NCI-H146 (cell line): ENCODE data around the gene POLN.
A peak's percentile ranks its signal among the peaks of the same experiment; 100 is the strongest.

Source experiments
- DNase-seq: peaks from one replicate; lab custom pipeline; 2025; lab: John Stamatoyannopoulos, UW

POLN gene

DNA sequence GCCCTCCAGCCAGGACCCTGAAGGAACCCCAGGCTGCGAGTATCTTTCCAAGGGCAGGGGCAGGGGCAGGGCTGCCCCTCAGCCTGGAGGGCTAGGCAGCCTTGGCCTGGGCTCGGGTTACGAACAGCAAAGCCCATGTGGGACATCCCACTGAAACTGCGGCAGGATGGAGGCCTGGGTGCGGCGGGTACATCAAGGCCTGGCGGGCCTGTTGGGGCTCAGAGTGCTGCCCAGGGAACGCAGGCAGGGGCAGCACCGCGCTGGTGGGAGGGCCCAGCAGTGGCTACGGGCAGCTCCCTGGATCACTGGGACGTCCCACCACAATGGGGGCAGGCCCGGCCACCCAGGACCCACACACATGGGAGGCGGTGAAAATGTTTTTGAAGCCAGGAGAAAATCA lies 171.9 kb downstream of the POLN start:
- no peak for DNase-seq

DNA sequence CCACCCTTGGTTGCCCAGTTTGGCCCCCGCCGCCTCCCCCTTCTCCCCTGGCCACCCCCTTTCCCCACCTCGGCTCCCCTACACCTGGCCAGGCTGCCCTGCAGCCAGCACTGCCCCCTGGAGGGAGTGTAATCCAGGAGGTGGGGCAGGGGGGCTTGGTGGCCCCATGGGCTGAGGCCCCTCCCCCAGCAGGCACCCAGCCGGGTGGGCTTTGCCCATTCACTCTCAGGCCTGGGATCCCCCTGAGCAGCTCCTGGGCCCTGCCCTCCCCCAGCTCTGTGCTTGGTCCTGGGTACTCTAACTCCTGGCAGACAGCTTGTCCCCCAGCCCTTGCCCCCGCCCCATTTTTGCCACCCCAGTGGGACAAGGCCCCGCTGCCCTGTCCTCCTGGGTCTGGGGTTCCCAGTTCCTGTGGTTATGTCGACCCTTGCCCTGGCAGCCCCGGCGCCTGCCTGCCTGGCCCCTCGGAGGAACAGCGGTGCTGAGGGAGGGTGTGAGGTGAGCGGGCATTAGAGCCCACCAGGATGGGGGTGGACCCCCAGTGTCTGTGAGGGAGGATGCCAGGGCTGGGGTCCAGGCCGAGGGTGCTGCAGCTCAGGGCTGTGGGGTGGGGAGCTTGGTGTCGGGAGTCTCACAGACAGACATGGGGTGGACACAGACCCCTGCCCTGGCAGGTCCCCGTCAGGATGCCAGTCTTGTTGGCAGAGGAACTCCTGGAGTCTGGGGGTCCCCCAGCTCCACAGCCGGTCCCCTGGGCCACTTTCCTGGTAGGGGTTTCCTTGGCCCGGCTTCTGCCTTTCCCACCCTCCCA lies 172.6 kb downstream of the POLN start:
- no peak for DNase-seq

DNA sequence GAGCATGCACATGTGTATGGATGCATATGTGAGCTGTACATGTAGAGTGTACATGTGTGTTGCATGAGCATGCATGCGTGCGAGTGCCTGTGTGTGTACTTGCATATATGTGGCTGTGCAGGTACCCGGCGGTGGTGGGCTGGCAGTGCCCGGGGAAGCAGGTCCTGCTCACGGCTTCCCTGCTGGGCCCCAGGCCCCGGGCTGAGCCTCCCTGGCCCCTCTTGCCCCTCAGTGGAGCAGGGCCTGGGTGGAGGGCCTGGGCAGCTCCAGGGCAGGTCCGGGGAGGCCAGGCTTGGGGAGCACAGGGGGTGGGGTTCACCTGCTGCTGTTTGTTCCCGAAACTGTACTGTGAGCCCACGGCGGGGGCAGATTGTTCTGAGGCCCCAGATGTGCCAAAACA lies 173.4 kb downstream of the POLN start:
- no peak for DNase-seq

- no peak for DNase-seq
These were observed 173.8 kb downstream of the POLN start for GRCh38 chr4:2068198-2068470.

DNA sequence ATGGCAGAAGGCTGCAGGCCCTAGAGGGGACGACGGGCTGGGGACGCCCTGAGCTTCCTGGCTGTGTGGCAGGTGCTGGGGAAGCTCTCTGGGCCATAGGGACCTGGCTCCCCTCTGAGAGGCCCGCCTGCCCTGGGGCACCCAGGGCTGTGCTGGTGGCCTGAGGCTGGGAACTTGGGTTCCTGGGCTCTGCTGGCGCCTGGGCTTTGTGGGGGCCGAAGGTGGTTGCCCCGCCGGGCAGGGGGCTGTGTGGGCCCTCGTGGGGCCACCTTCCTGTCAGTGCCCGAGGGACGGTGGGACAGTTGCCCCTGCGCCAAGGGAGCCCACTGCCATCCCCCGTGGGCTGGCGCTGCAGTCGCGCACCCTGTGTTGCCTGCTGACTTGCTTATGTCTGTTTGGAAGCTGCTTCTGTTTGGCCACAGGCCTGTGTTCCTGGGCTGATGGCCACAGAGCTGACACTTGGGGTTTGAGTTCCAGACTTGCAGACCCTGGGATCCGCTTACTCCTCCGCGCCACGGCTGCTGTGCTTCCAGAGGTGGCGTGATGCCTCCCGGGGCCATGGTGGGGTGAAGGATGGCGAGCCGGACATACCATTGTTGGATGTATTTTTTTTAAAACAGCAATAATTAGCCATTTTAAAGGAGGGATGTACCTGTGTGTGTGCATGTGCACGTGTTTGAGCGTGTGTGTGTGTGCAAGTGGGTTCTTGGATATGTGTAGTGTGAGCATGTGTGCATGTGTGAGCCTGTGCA lies 174.3 kb downstream of the POLN start:
- no peak for DNase-seq

DNA sequence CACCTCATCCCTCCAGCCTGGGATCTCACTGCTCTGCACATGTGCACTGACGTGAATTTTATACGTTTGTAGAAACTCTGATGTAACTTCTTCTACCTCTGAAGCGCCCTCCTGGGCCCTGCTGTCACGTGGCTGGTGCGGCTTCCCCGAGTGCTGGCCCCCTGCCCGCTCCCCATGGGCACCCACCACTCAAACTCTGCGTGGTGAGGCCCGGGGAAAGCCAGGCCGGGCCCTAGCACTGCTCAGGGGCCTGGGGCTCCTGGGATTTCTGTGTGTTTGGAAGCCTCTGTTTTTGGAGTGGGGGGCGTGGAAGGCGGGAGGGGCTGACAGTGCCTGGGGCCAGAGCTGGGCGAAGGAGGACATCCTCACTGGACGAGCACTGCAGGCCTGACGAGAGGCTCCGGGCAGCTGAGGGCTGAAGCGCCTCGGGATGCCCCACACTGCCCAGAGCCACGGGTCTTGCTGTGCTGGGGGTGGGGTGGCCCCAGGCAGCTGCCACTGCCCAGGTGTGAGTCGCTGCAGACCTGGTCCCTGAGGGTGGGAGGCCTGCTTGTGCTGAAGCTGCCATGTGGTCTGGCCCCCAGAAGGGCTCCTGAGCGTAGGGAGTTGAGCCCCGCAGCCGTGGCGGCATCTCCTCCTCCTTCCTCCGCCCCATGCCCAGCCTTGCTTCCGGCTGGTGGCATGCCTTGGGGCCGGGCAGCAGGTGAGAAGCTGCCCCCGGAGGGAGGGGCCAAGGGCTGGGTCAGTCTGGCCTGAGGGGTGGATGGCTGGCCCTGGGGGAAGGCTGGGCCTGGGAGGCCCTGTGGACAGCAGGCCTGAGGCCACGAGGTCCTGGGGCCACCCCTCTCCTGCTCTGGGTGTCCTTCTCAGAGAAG lies 175.1 kb downstream of the POLN start:
- no peak for DNase-seq

DNA sequence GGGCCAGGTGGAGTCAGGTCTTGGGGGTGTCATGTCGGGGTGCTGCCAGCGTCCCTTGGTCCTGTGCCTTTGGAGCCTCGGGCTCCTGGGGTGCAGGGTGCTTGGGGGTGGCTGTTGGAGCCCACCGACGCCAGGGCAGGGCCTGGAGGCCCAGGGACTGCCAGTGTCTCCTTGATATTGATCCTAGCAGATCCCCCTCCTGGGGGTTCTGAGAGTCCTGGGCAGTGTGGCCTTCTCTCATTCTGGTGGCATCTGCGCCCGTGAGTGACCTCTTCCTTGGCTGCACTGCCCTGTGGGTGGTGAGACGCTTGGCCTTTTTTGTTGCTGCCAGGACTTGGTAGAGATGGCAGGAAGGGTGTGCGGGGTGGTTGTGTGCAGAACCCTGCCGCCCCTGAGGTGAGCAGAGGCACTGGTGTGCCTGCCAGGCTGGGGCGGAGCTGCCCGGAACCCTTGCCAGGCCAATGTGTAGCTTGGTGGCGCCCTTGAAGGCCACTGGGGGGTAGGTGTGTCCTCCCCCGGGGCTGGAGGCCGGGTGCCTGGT lies 175.8 kb downstream of the POLN start:
- no peak for DNase-seq

GRCh38 chr4:2065106-2065930 lies 176.6 kb downstream of the POLN start:
- no peak for DNase-seq

DNA sequence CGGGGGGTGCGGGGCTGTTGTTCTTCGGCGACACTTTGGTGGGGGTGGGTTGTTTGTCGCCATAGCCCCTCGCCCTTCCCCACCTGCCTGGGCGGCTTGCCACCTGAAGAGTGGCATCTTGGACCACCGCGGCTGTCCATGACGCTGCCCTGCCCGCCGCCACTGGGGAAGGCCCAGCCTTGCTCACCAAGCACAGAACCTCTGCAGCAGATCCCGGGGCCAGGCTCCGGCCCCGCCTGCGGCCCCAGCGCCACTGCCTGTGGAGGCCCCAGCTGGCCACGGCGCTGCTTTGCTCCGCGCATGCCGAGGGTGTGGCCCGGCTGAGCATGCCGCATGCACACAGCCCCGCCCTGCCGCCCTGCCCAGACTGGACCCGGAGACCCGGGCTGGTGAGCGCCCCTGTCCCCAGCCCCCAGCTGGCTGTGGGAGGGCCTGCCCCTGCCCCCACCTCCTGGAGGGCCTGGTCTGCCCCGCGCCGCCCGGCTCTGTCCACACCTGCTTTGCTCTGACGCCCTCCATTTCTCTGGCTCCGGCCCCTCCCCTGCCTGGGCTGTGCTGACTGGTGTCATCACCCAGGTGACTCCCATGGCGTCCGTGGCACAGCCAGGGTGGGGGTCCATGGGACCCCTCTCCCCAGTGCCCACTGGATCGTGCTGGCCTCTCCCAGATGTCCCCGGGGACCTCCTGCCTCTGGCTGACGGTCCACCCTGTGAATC lies 177.5 kb downstream of the POLN start:
- DNase-seq, result no peak

GRCh38 chr4:2063557-2064275 lies 178.2 kb downstream of the POLN start:
- no peak for DNase-seq

DNA sequence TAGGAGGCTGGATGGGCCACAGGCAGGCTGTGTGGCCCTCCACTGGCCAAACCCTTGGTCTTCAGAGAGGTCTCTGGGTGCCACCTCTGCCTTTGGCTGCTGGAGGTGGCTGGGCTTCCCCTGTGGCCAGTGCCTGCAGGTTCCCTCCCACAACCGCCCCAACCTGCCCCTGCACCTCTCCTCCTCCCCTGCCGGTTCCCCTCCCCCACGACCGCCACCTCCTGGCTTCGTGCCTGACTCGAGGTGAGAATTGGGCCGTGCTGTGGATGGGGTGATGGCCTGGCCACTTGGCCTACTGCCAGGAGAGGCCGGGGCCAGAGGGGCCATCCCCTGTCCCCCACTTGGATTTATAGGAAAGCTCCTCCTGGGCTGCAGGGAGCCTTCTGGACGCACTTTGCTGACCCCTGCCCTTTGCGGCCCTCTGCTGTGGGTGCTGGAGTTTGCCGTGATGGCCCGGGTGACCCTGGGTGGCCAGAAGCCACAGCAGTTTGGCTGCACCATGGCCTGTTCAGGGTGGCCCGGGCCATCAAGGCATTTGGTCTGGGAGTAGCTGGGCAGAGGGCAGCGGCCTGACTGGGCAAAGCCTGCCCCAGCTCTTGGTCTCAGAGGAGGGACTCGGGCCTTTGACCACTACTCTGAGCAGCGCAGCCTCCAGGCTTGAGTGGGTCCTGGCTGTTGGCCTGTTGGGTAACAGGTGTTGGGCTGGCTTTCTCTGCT lies 179.0 kb downstream of the POLN start:
- no peak for DNase-seq

- DNase-seq, result no peak
These were observed 179.6 kb downstream of the POLN start for GRCh38 chr4:2062168-2062807.

DNA sequence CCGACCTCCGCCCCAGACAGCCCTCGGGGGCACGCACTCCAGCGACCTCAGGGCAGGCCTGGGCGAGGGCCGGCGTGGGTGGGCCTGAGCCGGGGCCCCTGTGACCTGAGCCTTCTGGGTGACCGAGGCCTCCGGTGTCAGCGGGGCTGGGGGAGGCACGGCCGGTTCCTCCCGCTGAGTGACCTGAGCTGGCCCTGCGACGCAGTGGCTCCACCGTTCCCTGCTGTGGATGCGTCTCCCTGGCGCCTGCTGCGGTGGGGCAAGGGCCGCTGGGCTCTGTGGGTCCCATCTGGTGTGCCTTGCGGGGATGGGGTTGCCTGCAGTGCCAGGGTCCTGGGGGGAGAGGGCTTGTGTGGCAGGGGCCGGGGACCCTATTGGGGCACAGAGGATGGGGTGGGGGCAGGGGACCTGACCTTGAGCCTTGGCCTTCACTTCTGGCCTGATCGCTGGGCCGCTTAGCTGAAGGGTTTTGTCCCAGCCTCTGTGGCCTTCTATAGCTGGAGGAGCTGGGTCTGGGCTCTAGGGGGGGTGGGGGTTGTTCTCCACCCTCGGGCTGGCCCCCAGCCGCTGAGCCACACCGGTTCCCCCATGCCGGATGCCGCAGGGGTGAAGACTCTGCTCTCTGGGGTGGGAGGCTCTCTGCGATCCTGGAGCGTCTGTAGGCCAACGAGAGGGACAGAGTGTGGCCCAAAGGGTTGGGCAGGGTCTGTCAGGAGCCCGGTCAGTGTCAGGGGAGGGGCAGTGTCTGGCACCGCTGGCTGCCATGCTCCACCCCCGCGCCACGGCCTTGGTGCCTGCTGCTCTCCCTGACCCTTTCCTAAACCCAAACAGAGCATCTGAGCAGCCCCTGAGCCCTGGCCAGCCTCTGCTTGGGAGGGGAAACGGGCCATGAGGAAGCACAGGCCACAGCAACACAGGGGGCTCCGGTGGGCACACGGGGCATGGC lies 180.5 kb downstream of the POLN start:
- DNase-seq, result no peak

DNA sequence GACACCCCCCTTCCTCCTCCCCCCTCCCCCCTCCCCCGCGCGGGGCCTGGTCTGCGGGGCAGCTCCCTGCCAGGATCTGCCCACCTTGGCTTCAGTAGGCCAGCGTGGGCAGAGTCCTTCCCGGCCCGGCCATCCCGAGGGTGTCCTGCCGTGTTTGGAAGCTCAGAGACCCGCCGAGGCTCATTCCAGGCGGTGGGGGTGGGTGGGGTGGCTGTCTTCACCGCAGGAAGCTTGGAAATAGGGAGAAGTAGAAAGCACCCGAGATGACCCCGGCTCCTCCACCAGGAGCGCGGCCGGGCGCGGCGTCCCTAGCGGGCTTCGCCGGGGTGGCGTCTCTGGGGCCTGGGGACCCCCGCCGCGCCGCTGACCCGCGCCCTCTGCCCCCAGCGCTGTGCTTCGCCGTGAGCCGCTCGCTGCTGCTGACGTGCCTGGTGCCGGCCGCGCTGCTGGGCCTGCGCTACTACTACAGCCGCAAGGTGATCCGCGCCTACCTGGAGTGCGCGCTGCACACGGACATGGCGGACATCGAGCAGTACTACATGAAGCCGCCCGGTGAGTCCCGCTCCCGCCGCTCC lies 181.2 kb downstream of the POLN start:
- no peak for DNase-seq

- peak; percentile 60 for DNase-seq
These were observed 182.0 kb downstream of the POLN start for GRCh38 chr4:2059726-2060602.

DNA sequence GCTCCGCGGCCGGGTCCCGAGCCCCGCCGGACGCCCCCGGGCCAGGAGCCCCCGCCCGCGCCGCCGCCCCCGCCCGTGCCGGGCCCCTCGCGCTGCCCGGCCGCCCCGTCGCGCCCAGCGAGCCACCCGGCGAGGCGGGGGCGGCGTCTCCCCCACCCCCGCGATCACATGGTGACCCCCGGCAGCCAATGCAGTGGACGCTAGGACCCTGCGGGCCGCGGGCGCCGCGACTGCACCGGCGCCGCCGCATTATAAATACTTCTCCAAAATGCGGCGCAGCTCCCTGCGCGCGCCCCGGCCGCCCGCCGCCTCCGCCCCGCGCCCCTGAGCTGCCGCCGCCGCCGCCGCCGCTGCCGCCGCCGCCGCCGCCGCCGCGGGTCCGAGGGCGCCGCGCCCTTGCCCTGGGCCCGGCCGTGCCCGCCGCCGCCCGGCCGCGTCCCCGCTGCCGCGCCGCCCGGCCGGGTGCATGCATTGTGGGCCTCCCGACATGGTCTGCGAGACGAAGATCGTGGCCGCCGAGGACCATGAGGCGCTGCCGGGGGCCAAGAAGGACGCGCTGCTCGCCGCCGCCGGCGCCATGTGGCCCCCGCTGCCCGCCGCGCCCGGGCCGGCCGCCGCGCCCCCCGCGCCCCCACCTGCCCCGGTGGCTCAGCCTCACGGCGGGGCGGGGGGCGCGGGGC lies 182.7 kb downstream of the POLN start, which contains the start of gene NAT8L:
Gene NAT8L (plus strand): TSS at position 282 of the 680 bp plus-strand sequence. CDS start 185 bp downstream, at position 467.
- DNase-seq, result peak; percentile 78
